T-cell (primary cell): Measurements from ENCODE around the gene TAB2. TPM values are rescaled to one million over a fixed set of nuclear protein-coding genes. Genes with fewer than 3 reads are reported as not detected.
A peak's percentile ranks its signal among the peaks of the same experiment; 100 is the strongest.
"Not testable (repeated sequence)": the region's sequence is repeated elsewhere in the genome, so short reads cannot be mapped to it uniquely, and the experiment has no call there.

Experiments
- ATAC-seq, 4 experiments: fragments of 200-7000 bp in 3 of 4; fragments of 150-1000 bp in 1 of 4; cut with Tn5 transposase; replicated peaks in 1 of 4; 1 replicate in 3 of 4; 2 replicates in 1 of 4; pipeline ENCODE4 v1.10.0; 2021; ENCODE audit warnings: moderate library complexity in 3 of 4, mild to moderate bottlenecking in 2 of 4, moderate number of reproducible peaks in 1 of 4
- CTCF ChIA-PET, 2 donors: fragments of 300-600 bp; sonication (Branson Sonifier 250); formaldehyde crosslinking; loops; one replicate each; lab custom pipeline; 2022; ENCODE audit warnings: antibody characterized with exemption in 2 of 2; lab: Charles Lee
- POLR2A ChIA-PET, 2 donors: fragments of 300-600 bp; sonication (Branson Sonifier 250); formaldehyde crosslinking; loops; one replicate each; lab custom pipeline; 2022; ENCODE audit warnings: antibody characterized with exemption in 2 of 2; lab: Charles Lee
- DNase-seq, 35 experiments: peaks; one replicate each; pipeline versions ENCODE4 v3.0.0 to v3.0.0-alpha.2; 2013 to 2023
- H3K27ac ChIP-seq: one replicate; pipeline ENCODE4 v1.5.1; 2013; ENCODE audit warnings: low read length
- H3K27me3 ChIP-seq, 2 experiments: replicated peaks in 1 of 2; 1 replicate in 1 of 2; 2 replicates in 1 of 2; pipeline versions ENCODE4 v1.6.1 to v1.7.0; 2013; ENCODE audit warnings: low read length in 1 of 2, mixed read lengths in 1 of 2; ENCODE audit not compliant: control insufficient read depth in 2 of 2, insufficient read depth in 2 of 2; ENCODE audit errors: extremely low read depth in 1 of 2
- H3K36me3 ChIP-seq, 2 donors: 1 replicate in 1 of 2; 2 replicates in 1 of 2; pipeline versions ENCODE4 v1.6.1 to v1.7.0; 2013; ENCODE audit warnings: low read length in 1 of 2; ENCODE audit not compliant: control insufficient read depth in 2 of 2, insufficient read depth in 1 of 2; ENCODE audit errors: extremely low read depth in 1 of 2
- H3K4me1 ChIP-seq, 2 experiments: 1 replicate in 1 of 2; 2 replicates in 1 of 2; pipeline versions ENCODE4 v1.6.1 to v1.7.0; 2013; ENCODE audit warnings: low read length in 2 of 2, mixed read lengths in 1 of 2; ENCODE audit not compliant: insufficient read depth in 2 of 2, control insufficient read depth in 1 of 2; ENCODE audit errors: extremely low read depth in 1 of 2
- H3K4me3 ChIP-seq, 2 donors: 1 replicate in 1 of 2; 2 replicates in 1 of 2; pipeline versions ENCODE4 v1.5.1 to v1.7.0; 2013; ENCODE audit warnings: mild to moderate bottlenecking in 2 of 2, low read length in 1 of 2, moderate library complexity in 1 of 2; ENCODE audit not compliant: control insufficient read depth in 1 of 2; ENCODE audit errors: extremely low read depth in 1 of 2
- H3K9me3 ChIP-seq: 2 replicates; pipeline ENCODE4 v1.7.0; 2013
- H3K27ac Mint-ChIP-seq, 2 donors: one replicate each; pipeline ENCODE4 v1.8.0; 2020 to 2021; ENCODE audit warnings: mild to moderate bottlenecking in 2 of 2, mixed read lengths in 2 of 2
- H3K27me3 Mint-ChIP-seq, 2 donors: one replicate each; pipeline ENCODE4 v1.8.0; 2021 to 2022; ENCODE audit warnings: mixed read lengths in 2 of 2
- H3K36me3 Mint-ChIP-seq: one replicate; pipeline ENCODE4 v1.8.0; 2021; ENCODE audit warnings: mixed read lengths
- H3K4me1 Mint-ChIP-seq, 3 donors: one replicate each; pipeline ENCODE4 v1.8.0; 2020 to 2022; ENCODE audit warnings: mixed read lengths in 3 of 3, mild to moderate bottlenecking in 1 of 3
- H3K4me3 Mint-ChIP-seq, 3 donors: one replicate each; pipeline ENCODE4 v1.8.0; 2020 to 2022; ENCODE audit warnings: mild to moderate bottlenecking in 3 of 3, mixed read lengths in 3 of 3, moderate library complexity in 3 of 3
- H3K9me3 Mint-ChIP-seq, 3 donors: one replicate each; pipeline ENCODE4 v1.8.0; 2020 to 2022; ENCODE audit warnings: mixed read lengths in 3 of 3
- WGBS: methylation state at CpG from one replicate; pipeline ENCODE4 v1.1.5; 2013; ENCODE audit warnings: missing lambda C conversion rate; ENCODE audit not compliant: insufficient coverage; 5-methylcytosine and 5-hydroxymethylcytosine counted together
- total RNA-seq, 35 experiments: library from RNA in 6 of 35; stranded (reverse) in 6 of 35; fragments of 120-200 nt in 1 of 35; gene quantifications; one replicate each; pipeline versions ENCODE4 v1.2.1 to v1.2.4 and lab custom pipeline; 2013 to 2026

Gene TAB2
- total RNA-seq, 5 donors from 2014 or later (not counting 1 experiment from before 2014, with no cell fraction given), result 128 to 160 (median 146) TPM

DNA sequence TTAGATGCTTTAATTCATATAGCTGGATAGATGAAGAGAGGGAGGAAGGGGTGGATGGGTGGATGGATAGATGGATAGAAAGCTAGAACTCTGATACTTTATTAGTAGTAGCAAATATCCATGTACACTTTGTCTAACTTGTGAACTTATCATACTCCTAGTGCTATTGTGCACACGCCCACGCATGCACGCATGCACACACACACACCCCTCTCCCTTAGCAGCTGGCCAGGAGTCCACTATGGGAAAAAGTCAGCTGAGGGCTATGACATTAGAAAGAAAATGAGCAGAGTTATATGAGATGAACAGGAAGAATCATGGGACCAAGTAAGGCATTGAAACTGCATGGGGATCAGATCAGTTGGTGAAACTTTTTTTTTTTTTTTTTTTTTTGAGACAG, 28.6 kb downstream of the TAB2 start:
- Histone ChIP-seq H3K4me3 (no peak overlapping the region), H3K27me3 (no peaks in the 10 kb centered on the region), H3K27ac (no peak overlapping the region), H3K4me1 (peaks cover 17 to 30% of the 10 kb centered on the region in 2 experiments), H3K36me3 (peaks cover 0 to 8% of the 10 kb centered on the region in 2 donors), H3K9me3 (no peaks in the 10 kb centered on the region)
- Mint-ChIP-seq H3K4me1 (peaks cover 78 to 82% (median 82%) of the 10 kb centered on the region in 3 donors), H3K4me3 (peak overlapping the region in 1 of 3 donors; percentile 8), H3K27ac (peak overlapping the region; percentile 44 to 68), H3K36me3 (peaks cover 32% of the 10 kb centered on the region), H3K9me3 (no peaks in the 10 kb centered on the region), H3K27me3 (no peaks in the 10 kb centered on the region)
- no peak for DNase-seq
- ChIA-PET POLR2A (interaction anchor here (0.5 to 1.2 kb wide), 2 partner anchors 21 to 24 kb away, joined by 3 to 6 read pairs; no protein-coding TSS in a partner anchor), CTCF (interaction anchor here in 1 of 2 donors (0.7 to 1.5 kb wide), 2 partner anchors 13 to 43 kb away, joined by 3 to 4 read pairs; no protein-coding TSS in a partner anchor)
- no peak for ATAC-seq
- no CpG with 5 or more reads among the region's 3 CpGs for WGBS

DNA sequence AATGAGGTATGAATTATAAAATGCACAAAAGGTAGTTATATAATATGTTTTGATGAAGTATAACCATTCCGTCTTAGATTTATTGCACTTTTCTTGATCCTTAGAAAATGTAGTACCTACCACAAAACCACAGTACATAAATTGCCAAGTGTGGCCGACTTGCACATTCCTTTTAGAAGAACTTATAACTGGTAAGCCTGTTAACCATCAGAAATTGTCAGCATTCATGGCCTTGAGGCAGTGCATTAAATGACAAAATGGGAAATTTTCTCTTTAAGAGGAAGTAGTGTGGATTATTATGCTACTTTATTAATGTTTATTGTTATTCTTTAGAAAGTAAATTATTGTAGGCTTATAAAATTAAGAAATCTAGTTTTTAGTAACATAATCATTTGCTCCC, 29.6 kb downstream of the TAB2 start:
- no peak overlapping the region for H3K27ac Mint-ChIP-seq
- WGBS, result no CpG with 5 or more reads among the region's 2 CpGs
- no peaks in the 10 kb centered on the region for H3K9me3 ChIP-seq
- H3K4me3 ChIP-seq, result no peak overlapping the region
- ChIA-PET POLR2A (no interaction called here), CTCF (interaction anchor here in 1 of 2 donors (1.2 kb wide), 1 partner anchor 12 kb away, joined by 4 read pairs; no protein-coding TSS in a partner anchor)
- H3K27ac ChIP-seq, result no peak overlapping the region
- peaks cover 32% of the 10 kb centered on the region for H3K36me3 Mint-ChIP-seq
- no peaks in the 10 kb centered on the region for H3K9me3 Mint-ChIP-seq
- peaks cover 17 to 25% of the 10 kb centered on the region in 2 experiments for H3K4me1 ChIP-seq
- no peak for ATAC-seq
- no peaks in the 10 kb centered on the region for H3K27me3 ChIP-seq
- DNase-seq, result no peak
- no peak overlapping the region for H3K4me3 Mint-ChIP-seq
- H3K36me3 ChIP-seq, result peaks cover 0 to 10% of the 10 kb centered on the region in 2 donors
- peaks cover 74 to 82% (median 82%) of the 10 kb centered on the region in 3 donors for H3K4me1 Mint-ChIP-seq
- H3K27me3 Mint-ChIP-seq, result no peaks in the 10 kb centered on the region

DNA sequence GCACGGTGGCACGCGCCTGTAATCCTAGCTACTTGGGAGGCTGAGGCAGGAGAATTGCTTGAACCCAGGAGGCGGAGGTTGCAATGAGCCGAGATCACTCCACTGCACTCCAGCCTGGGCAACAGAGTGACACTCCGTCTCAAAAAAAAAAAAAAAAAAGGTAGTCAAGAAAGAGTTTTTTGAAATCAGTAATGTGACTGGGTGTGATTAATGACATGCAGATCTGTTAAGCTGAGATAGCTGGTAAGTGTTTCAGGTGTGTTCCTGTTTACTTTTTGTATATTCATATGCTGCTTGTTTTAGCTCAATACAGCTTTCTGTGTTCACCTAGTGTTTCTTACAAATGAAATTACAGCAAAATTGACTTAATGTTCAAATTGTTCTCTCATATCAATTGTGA, 31.8 kb downstream of the TAB2 start:
- DNase-seq, POLR2A ChIA-PET, CTCF ChIA-PET, H3K4me3 ChIP-seq, H3K9me3 ChIP-seq, ATAC-seq, H3K27me3 ChIP-seq, H3K9me3 Mint-ChIP-seq, H3K4me3 Mint-ChIP-seq, H3K27me3 Mint-ChIP-seq, H3K36me3 ChIP-seq, H3K27ac ChIP-seq: not testable (repeated sequence)
- Mint-ChIP-seq H3K36me3 (peaks cover 31% of the 10 kb centered on the region), H3K4me1 (peaks cover 67 to 80% (median 80%) of the 10 kb centered on the region in 3 donors), H3K27ac (peak overlapping the region in 1 of 2 donors; percentile 36)
- peaks cover 14 to 22% of the 10 kb centered on the region in 2 experiments for H3K4me1 ChIP-seq
- no CpG with 5 or more reads among the region's 6 CpGs for WGBS

DNA sequence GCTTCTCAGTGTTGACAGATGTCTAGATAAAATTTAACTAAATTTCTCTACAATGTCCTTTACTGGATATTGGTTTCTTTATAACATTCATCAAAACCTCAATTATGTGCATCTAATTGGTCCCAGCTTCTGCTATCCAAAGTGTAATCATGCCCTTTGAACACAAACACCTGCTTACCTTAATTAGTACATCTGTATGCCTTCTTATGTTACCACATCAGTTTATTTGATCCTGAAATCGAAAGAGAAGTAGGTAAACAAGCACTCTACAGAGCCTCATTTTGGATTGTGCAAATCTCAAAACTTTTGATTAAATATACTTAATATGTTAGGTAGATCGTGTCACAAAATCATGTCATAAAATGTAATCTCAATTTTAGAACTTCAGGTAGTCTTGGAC, 36.5 kb downstream of the TAB2 start:
- H3K27me3 Mint-ChIP-seq, result no peaks in the 10 kb centered on the region
- H3K9me3 Mint-ChIP-seq, result no peaks in the 10 kb centered on the region
- peak overlapping the region in 1 of 2 donors; percentile 48 for H3K27ac Mint-ChIP-seq
- Histone ChIP-seq H3K4me1 (peaks cover 18 to 20% of the 10 kb centered on the region in 2 experiments), H3K27ac (no peak overlapping the region), H3K36me3 (peaks cover 0 to 6% of the 10 kb centered on the region in 2 donors), H3K4me3 (no peak overlapping the region), H3K9me3 (no peaks in the 10 kb centered on the region), H3K27me3 (no peaks in the 10 kb centered on the region)
- POLR2A ChIA-PET, result interaction anchor here (0.5 to 0.6 kb wide), 2 partner anchors 9 to 183 kb away, joined by 4 to 5 read pairs; no protein-coding TSS in a partner anchor
- H3K4me1 Mint-ChIP-seq, result peaks cover 73 to 89% (median 88%) of the 10 kb centered on the region in 3 donors
- ATAC-seq, result peak in 2 of 4 experiments; percentile 6 to 72
- no CpG with 5 or more reads among the region's 2 CpGs for WGBS
- no peak overlapping the region for H3K4me3 Mint-ChIP-seq
- CTCF ChIA-PET, result no interaction called here
- H3K36me3 Mint-ChIP-seq, result peaks cover 18% of the 10 kb centered on the region
- peak in 1 of 35 experiments; percentile 16 for DNase-seq

DNA sequence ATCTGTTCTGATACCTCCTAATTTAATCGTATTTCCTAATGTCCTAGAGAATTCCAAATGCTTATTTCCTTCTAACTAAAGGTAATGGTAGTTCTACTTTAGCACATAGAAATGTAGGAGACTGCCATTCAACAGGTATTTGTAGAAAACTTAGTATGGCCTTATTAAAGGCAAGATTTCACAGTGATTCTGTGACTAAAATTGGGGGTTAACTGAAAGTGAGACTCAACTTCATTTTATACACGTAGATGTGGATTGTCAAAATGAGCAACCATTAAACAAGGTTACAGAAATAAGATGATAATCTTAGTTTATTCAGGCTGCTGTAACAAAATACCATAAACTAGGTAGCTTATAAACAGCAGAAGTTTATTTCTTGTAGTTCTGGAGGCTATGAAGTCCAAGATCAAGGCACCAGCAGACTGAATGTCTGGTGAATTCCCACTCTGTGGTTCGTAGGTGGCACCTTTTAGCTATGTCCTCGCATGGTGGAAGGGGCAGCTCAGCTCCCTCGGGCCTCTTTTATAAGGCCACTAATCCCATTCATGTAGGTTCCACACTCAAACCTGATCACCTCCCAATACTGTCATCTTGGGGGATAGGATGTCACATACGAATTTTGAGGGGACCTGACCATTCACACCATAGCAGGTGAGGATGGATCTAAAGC, 38.7 kb downstream of the TAB2 start:
- Mint-ChIP-seq H3K27me3 (no peaks in the 10 kb centered on the region), H3K9me3 (peaks cover 0 to 3% (median 0%) of the 10 kb centered on the region in 3 donors), H3K4me1 (peaks cover 76 to 88% (median 87%) of the 10 kb centered on the region in 3 donors), H3K4me3 (no peak overlapping the region), H3K36me3 (peaks cover 24% of the 10 kb centered on the region), H3K27ac (peak overlapping the region in 1 of 2 donors; percentile 61)
- POLR2A ChIA-PET, result no interaction called here
- H3K4me1 ChIP-seq, result peaks cover 16 to 21% of the 10 kb centered on the region in 2 experiments
- CTCF ChIA-PET, result no interaction called here
- WGBS, result 71% methylated on average over 1 of the region's 6 CpGs
- no peak overlapping the region for H3K4me3 ChIP-seq
- no peak overlapping the region for H3K27ac ChIP-seq
- no peak for ATAC-seq
- peaks cover 0 to 8% of the 10 kb centered on the region in 2 donors for H3K36me3 ChIP-seq
- no peaks in the 10 kb centered on the region for H3K9me3 ChIP-seq
- no peaks in the 10 kb centered on the region for H3K27me3 ChIP-seq
- DNase-seq, result no peak

DNA sequence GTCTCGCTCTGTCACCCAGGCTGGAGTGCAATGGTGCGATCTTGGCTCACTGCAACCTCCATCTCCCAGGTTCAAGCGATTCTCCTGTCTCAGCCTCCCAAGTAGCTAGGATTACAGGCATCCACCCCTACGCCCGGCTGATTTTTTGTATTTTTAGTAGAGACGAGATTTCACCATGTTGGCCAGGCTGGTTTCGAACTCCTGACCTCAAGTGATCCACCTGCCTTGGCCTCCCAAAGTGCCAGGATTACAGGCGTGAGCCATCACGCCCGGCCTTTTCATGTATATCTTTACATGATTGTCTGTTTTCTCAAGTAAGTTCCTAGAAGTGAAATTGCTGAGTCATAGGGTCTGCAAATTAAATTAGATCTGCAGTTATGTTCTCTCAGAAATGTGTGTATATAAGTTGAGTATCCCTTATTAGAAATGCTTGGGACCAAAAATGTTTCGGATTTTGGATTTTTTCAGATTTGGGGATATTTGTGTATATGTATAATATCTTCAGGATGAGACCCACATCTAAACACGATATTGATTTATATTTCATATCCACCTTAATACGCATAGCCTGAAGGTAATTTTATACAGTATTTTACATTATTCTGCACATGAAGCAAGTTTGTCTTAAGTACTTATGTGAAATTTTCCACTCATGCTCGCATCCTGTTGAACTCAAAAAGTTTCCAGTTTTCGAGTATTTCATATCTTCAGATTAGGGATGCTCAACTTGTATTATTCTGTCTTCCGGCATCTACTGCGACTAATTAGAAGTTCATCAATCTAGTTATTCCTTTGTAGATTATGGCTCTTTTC, 40.4 kb downstream of the TAB2 start:
- Histone ChIP-seq H3K27me3 (no peaks in the 10 kb centered on the region), H3K27ac (no peak overlapping the region), H3K4me3 (no peak overlapping the region), H3K4me1 (peaks cover 14 to 23% of the 10 kb centered on the region in 2 experiments), H3K9me3 (no peaks in the 10 kb centered on the region), H3K36me3 (peaks cover 0 to 13% of the 10 kb centered on the region in 2 donors)
- peaks cover 4 to 11% (median 8%) of the 10 kb centered on the region in 3 donors for H3K9me3 Mint-ChIP-seq
- ChIA-PET CTCF (interaction anchor here in 1 of 2 donors (1.7 kb wide), 1 partner anchor 159 kb away, joined by 4 read pairs; no protein-coding TSS in a partner anchor), POLR2A (no interaction called here)
- H3K27me3 Mint-ChIP-seq, result no peaks in the 10 kb centered on the region
- H3K27ac Mint-ChIP-seq, result peak overlapping the region; percentile 67 to 83
- no peak for DNase-seq
- WGBS, result 78% methylated on average over 2 of the region's 17 CpGs
- H3K4me3 Mint-ChIP-seq, result peak overlapping the region in 2 of 3 donors; percentile 8 to 38
- peaks cover 75 to 87% (median 85%) of the 10 kb centered on the region in 3 donors for H3K4me1 Mint-ChIP-seq
- ATAC-seq, result no peak
- H3K36me3 Mint-ChIP-seq, result peaks cover 29% of the 10 kb centered on the region
